ENCODE measurements around the gene NT5C3A.

Gene NT5C3A

DNA sequence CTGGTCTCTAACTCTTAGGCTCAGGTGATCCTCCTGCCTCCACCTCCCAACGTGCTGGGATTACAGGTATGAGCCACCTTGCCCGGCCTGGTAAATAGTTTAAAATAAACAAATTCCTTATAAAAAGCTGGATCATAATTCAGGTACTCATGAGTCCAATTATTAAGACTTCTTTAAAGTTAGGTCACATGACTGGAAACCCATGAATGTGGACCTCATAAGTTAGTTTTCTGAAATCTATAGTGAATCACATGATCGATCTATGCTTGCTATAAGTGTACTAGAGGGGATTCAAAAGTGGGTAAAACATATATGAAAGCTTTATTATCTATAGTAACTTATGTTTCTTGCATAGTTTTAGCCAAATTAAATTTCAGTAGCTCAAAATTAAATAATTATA, 14.3 kb downstream of the NT5C3A start:
- no peak for DNase-seq (ENCODE audit: low spot score)
- no peak overlapping the region for H3K27ac ChIP-seq
- CTCF ChIA-PET = no interaction called here
- TF ChIP-seq, protein P1, sequence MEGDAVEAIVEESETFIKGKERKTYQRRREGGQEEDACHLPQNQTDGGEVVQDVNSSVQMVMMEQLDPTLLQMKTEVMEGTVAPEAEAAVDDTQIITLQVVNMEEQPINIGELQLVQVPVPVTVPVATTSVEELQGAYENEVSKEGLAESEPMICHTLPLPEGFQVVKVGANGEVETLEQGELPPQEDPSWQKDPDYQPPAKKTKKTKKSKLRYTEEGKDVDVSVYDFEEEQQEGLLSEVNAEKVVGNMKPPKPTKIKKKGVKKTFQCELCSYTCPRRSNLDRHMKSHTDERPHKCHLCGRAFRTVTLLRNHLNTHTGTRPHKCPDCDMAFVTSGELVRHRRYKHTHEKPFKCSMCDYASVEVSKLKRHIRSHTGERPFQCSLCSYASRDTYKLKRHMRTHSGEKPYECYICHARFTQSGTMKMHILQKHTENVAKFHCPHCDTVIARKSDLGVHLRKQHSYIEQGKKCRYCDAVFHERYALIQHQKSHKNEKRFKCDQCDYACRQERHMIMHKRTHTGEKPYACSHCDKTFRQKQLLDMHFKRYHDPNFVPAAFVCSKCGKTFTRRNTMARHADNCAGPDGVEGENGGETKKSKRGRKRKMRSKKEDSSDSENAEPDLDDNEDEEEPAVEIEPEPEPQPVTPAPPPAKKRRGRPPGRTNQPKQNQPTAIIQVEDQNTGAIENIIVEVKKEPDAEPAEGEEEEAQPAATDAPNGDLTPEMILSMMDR (conservative IDR thresholded peaks at IDR 0.05; ENCODE audit: low read depth) = no peak
- POLR2A ChIA-PET (ENCODE audit: low non-redundant PET) = no interaction called here

DNA sequence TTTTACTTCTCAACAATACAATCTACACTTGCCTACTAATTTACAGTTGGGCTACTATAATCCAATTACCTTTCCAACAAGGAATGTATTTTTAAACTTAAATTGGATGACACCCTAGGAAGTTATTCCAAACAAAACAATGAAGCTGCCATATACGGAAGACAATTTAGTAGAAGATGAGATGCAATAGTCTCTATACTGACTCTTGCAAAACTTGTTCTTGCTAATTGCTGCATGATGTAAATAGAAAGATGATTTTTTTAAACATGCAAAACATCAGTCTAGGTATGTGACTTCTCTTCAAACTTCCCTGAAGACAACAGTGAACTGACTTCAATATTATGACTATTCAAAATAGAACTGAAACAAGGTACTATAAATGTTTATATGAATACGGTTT, 17.6 kb downstream of the NT5C3A start:
- TF ChIP-seq, protein P1 (conservative IDR thresholded peaks at IDR 0.05; ENCODE audit: low read depth) = no peak
- ChIA-PET CTCF (no interaction called here), POLR2A (ENCODE audit: low non-redundant PET) (no interaction called here)
- DNase-seq (ENCODE audit: low spot score) = no peak
- no peak overlapping the region for H3K27ac ChIP-seq

DNA sequence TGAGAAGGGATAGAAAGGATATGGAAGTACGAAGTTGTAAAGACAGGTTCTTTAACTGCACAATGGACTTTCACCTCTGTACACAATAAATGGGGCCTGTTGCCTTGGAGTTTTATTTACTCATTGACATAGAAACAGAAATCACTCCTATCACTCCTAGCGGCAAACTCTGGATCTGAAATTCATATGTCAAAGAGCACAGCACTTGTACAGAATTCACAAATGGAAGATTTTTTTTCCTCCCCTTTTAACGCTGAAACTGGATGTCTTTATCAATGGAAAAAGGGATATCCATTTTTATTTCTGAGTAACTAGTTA, 18.2 kb downstream of the NT5C3A start:
- CTCF ChIA-PET = no interaction called here
- POLR2A ChIA-PET (ENCODE audit: low non-redundant PET) = no interaction called here
- DNase-seq (ENCODE audit: low spot score) = no peak

DNA sequence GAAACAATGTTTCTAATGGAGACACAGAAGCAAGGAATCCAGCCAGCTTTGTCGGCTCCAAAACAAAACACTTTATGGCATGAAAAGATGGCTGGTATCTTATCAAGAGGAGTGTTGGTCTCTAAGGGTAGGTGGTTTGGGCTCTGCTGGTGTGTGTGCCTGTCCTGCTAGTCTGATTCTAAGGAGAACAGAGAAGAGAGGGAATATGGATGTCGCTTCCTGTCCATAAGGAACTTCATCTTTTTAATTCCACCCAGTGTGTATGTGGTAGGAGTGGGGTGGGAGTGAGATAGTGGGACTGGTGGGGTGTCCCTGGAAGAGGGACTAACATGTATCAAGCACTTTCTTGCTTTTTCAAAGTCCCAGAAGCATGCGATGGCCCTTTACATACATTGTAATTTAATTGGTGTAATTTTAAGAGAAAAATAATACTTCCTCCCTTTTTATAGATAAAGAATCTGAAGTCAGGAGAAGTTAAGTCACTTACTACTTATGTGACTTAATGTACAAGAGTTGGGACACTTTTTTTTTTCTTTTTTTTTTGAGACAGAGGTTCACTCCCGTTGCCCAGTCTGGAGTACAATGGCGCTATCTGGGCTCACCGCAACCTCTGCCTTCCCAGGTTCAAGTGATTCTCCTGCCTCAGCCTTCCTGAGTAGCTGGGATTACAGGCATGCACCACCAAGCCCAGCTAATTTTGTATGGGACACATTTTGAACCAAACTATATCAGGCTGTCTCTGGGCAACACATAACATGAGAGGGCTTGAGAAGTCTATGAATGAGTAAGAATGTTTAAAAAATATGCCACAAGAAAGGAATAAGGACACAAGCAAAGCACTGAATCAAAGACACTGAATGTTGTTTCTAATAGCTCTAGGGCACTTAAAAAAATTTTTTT, 18.8 kb downstream of the NT5C3A start:
- no peak overlapping the region for H3K27ac ChIP-seq
- POLR2A ChIA-PET (ENCODE audit: low non-redundant PET) = interaction anchor here (1.4 kb wide), 1 partner anchor 19 kb away, joined by 5 read pairs; the partner anchor contains the start of gene NT5C3A
- TF ChIP-seq, protein P1 (conservative IDR thresholded peaks at IDR 0.05; ENCODE audit: low read depth) = no peak
- CTCF ChIA-PET = interaction anchor here (0.5 kb wide), 1 partner anchor 19 kb away, joined by 3 read pairs; the partner anchor contains the start of gene NT5C3A
- DNase-seq (ENCODE audit: low spot score) = no peak

More for the DNA sequence above, 18.2 kb downstream of the NT5C3A start:
- TF ChIP-seq, protein P1 (conservative IDR thresholded peaks at IDR 0.05; ENCODE audit: low read depth) = no peak
- H3K27ac ChIP-seq = no peak overlapping the region

DNA sequence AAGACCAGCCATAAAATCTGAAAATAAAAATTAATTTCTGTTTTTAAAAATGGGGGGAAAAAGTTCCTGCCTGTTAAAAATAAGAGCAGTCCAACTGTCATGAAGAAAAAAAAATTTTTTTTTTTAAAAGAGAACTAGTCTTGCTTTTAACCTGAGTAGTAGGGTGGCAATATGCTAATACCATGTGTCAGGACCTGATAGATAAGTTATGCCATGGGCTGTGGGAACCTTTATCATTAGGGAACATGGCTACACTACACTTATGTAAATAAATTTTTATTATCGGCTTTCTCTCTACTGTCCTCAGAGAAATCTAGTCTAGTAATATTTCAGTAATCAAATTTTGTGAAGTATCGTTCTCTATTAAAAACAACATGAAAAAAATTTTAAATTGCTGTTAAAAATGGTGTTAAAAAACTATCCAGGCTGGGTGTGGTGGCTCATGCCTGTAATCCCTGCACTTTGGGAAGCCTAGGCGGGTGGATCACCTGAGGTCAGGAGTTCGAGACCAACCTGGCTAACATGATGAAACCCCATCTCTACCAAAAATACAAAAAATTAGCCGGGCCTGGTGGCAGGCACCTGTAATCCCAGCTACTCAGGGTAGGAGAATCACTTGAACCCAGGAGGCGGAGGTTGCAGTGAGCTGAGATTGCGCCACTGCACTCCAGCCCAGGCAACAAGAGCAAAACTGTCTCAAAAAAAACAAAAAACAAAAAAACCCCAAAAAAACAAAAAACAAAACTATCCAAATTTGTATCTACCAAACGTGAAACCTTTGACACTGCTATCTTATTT, 20.7 kb downstream of the NT5C3A start:
- ChIA-PET CTCF (no interaction called here), POLR2A (ENCODE audit: low non-redundant PET) (no interaction called here)
- H3K27ac ChIP-seq = no peak overlapping the region; the same call in 1 of the 2 replicates
- DNase-seq (ENCODE audit: low spot score) = no peak
- TF ChIP-seq, protein P1 (conservative IDR thresholded peaks at IDR 0.05; ENCODE audit: low read depth) = no peak

DNA sequence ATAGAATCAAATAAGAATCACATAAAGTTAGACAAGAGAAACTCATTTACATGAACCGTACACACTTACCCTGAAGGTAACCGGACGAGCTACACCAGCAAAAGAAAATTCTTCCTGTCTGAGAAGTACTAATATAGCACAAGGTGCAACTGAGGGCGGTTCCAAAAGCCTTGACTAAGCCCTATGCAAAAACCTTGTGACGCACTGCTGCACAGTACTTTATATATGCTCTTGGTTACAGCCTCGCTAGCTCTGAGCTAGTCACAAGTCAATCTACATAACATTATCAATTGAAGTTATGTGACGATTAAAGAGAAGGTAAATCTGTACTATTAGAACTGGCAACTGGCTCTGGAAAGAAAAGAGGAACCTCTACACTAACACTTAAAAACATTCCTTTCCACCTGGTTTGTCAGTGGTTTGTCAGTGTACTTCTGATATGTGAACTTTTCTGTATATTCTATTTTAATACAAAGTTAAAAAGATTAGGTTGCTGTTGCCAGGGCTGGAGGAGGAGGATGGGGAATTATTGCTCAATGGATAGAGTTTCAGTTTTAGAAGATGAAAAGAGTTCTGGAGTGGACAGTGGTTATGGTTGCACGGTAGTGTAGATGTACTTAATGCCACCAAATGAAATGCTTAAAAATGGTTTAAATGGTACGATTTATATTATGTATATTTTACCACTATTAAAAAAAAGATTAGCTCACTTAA, 21.6 kb downstream of the NT5C3A start:
- H3K27ac ChIP-seq = no peak overlapping the region
- DNase-seq (ENCODE audit: low spot score) = peak; percentile 73
- TF ChIP-seq, protein P1 (conservative IDR thresholded peaks at IDR 0.05; ENCODE audit: low read depth) = no peak
- POLR2A ChIA-PET (ENCODE audit: low non-redundant PET) = no interaction called here
- CTCF ChIA-PET = interaction anchor here (0.6 to 1.6 kb wide), 2 partner anchors 69 to 1127 kb away, joined by 3 to 4 read pairs; no protein-coding TSS in a partner anchor

All from RWPE1 (cell line).